ENCODE data around the gene MAP2K3. TPM values are rescaled to one million over a fixed set of nuclear protein-coding genes. Genes with fewer than 3 reads are reported as not detected.
A peak's percentile ranks its signal among the peaks of the same experiment; 100 is the strongest.

The MAP2K3 gene
- polyA plus RNA-seq, 1 donor from 2014 or later, result 5.3 TPM

GRCh38 chr17:21241564-21241963, 42.9 kb upstream of the MAP2K3 start:
- TF ChIP-seq TAF1 (IDR thresholded peaks at IDR 0.05; ENCODE audit: low read depth) (no peak), POLR2AphosphoS5 (IDR thresholded peaks at IDR 0.05) (no peak), SMC3 (conservative IDR thresholded peaks at IDR 0.05; ENCODE audit: poor library complexity) (no peak), EP300 (conservative IDR thresholded peaks at IDR 0.05; ENCODE audit: poor library complexity, severe bottlenecking) (no peak), RAD21 (conservative IDR thresholded peaks at IDR 0.05) (no peak), EZH2 (IDR thresholded peaks at IDR 0.05; ENCODE audit: borderline replicate concordance, insufficient read depth, low read length, poor library complexity, severe bottlenecking) (no peak), MXI1 (conservative IDR thresholded peaks at IDR 0.05; ENCODE audit: poor library complexity, severe bottlenecking) (no peak), REST (IDR thresholded peaks at IDR 0.05; ENCODE audit: borderline replicate concordance) (no peak)
- TF ChIP-seq, protein P1, sequence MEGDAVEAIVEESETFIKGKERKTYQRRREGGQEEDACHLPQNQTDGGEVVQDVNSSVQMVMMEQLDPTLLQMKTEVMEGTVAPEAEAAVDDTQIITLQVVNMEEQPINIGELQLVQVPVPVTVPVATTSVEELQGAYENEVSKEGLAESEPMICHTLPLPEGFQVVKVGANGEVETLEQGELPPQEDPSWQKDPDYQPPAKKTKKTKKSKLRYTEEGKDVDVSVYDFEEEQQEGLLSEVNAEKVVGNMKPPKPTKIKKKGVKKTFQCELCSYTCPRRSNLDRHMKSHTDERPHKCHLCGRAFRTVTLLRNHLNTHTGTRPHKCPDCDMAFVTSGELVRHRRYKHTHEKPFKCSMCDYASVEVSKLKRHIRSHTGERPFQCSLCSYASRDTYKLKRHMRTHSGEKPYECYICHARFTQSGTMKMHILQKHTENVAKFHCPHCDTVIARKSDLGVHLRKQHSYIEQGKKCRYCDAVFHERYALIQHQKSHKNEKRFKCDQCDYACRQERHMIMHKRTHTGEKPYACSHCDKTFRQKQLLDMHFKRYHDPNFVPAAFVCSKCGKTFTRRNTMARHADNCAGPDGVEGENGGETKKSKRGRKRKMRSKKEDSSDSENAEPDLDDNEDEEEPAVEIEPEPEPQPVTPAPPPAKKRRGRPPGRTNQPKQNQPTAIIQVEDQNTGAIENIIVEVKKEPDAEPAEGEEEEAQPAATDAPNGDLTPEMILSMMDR (IDR thresholded peaks at IDR 0.05; ENCODE audit: poor library complexity, severe bottlenecking), result no peak
- Histone ChIP-seq H2AFZ (ENCODE audit: low read depth, low read length) (no peak overlapping the region), H3K4me3 (ENCODE audit: low read length) (no peak overlapping the region), H3K27me3 (ENCODE audit: insufficient read depth, low read depth, low read length) (no peaks in the 10 kb centered on the region), H3K79me2 (replicated peaks; ENCODE audit: insufficient read depth, low read length) (no peaks in the 10 kb centered on the region), H3K36me3 (ENCODE audit: insufficient read depth, low read length) (no peaks in the 10 kb centered on the region), H3K4me2 (ENCODE audit: low read length) (no peak overlapping the region), H3K9me2 (ENCODE audit: insufficient read depth, low read length) (no peaks in the 10 kb centered on the region), H3K27ac (ENCODE audit: low read length) (no peak overlapping the region), H3K9me3 (ENCODE audit: low read length) (no peaks in the 10 kb centered on the region), H3F3A (ENCODE audit: insufficient read depth, low read length, poor library complexity, severe bottlenecking) (no peaks in the 10 kb centered on the region), H3K9ac (ENCODE audit: low read length) (no peak overlapping the region), H4K20me1 (ENCODE audit: insufficient read depth) (no peaks in the 10 kb centered on the region)

DNA sequence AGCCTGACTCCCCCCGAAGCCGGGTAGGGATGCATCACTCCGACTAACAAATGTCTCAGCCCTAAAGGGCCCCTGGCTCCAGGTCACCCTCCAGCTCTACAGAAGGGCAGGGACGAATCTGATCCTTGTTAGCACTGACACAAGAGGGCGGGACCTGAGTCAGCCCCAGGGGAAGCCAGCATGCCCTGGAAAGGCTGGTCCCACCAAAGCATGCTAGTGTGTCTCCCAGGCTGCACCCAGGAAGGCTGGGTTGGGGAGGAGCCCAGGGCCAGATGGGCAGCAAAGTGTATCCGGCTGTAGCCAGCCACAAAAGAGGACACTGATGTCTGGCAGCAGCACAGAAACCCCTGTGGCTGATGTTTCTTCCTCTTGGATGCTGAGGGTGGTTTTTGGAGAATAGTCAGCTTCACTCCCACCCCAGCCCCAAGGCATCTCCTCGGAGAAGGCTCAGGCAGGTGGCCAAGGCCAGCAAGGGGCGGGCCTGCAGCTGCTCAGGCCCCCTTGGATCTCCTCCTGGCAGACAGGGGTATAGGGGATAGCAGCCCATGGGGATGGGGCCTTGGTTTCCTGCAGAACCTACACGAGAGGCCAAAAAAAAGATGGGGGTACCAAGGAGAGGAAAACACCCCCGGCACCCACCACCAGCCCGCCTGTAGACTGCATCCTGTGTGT, 42.3 kb upstream of the MAP2K3 start:
- Histone ChIP-seq H3K4me2 (ENCODE audit: low read length) (no peak overlapping the region), H4K20me1 (ENCODE audit: insufficient read depth) (no peaks in the 10 kb centered on the region), H3K9me3 (ENCODE audit: low read length) (no peaks in the 10 kb centered on the region), H2AFZ (ENCODE audit: low read depth, low read length) (no peak overlapping the region), H3F3A (ENCODE audit: insufficient read depth, low read length, poor library complexity, severe bottlenecking) (no peaks in the 10 kb centered on the region), H3K9ac (ENCODE audit: low read length) (no peak overlapping the region), H3K4me3 (ENCODE audit: low read length) (no peak overlapping the region), H3K9me2 (ENCODE audit: insufficient read depth, low read length) (no peaks in the 10 kb centered on the region), H3K27me3 (ENCODE audit: insufficient read depth, low read depth, low read length) (no peaks in the 10 kb centered on the region), H3K79me2 (replicated peaks; ENCODE audit: insufficient read depth, low read length) (no peaks in the 10 kb centered on the region), H3K36me3 (ENCODE audit: insufficient read depth, low read length) (no peaks in the 10 kb centered on the region), H3K27ac (ENCODE audit: low read length) (no peak overlapping the region)
- TF ChIP-seq EZH2 (IDR thresholded peaks at IDR 0.05; ENCODE audit: borderline replicate concordance, insufficient read depth, low read length, poor library complexity, severe bottlenecking), result no peak
- TF ChIP-seq, protein P1 (IDR thresholded peaks at IDR 0.05; ENCODE audit: poor library complexity, severe bottlenecking), result no peak
- peak; percentile 9 for TF ChIP-seq POLR2AphosphoS5 (IDR thresholded peaks at IDR 0.05)

All from neural cell (in vitro differentiated cells).